Measurements from ENCODE around the gene TCF7L1. TPM values are rescaled to one million over a fixed set of nuclear protein-coding genes. Genes with fewer than 3 reads are reported as not detected.

Gene TCF7L1
- total RNA-seq, 2 experiments from 2014 or later = not detected

- Histone ChIP-seq H3K27ac (ENCODE audit: low read depth in 1 of 2, low read length in 2 of 2) (no peak overlapping the region), H3K36me3 (ENCODE audit: insufficient read depth, low read length) (no peaks in the 10 kb centered on the region), H3K4me1 (ENCODE audit: insufficient read depth, low read length) (no peaks in the 10 kb centered on the region), H3K27me3 (ENCODE audit: control insufficient read depth in 1 of 2, insufficient read depth in 2 of 2, low read length in 2 of 2) (no peaks in the 10 kb centered on the region), H3K4me3 (ENCODE audit: low read length) (no peak overlapping the region), H3K9me3 (ENCODE audit: control insufficient read depth in 1 of 2, insufficient read depth in 1 of 2, low read length in 2 of 2) (no peaks in the 10 kb centered on the region)
- H3K9me3 Mint-ChIP-seq = no peaks in the 10 kb centered on the region
- H3K4me1 Mint-ChIP-seq (ENCODE audit: low read depth) = no peaks in the 10 kb centered on the region
- H3K27me3 Mint-ChIP-seq = peaks cover 54% of the 10 kb centered on the region
- no peak for DNase-seq
- intact Hi-C loops (cut with DNase I, micrococcal nuclease) = no loop called here
- TF ChIP-seq CTCF (IDR thresholded peaks at IDR 0.05) = no peak
- CTCF ChIA-PET = no interaction called here
- H3K4me3 Mint-ChIP-seq = no peak overlapping the region
- no peak for ATAC-seq (ENCODE audit: poor library complexity)
- H3K36me3 Mint-ChIP-seq (ENCODE audit: low read depth) = no peaks in the 10 kb centered on the region
- POLR2A ChIA-PET = no interaction called here
- no peak overlapping the region for H3K27ac Mint-ChIP-seq
Measured at GRCh38 chr2:85234868-85235267, 101.7 kb downstream of the TCF7L1 start.

- no peaks in the 10 kb centered on the region for H3K4me1 Mint-ChIP-seq (ENCODE audit: low read depth)
- Histone ChIP-seq H3K36me3 (ENCODE audit: insufficient read depth, low read length) (no peaks in the 10 kb centered on the region), H3K27me3 (ENCODE audit: control insufficient read depth in 1 of 2, insufficient read depth in 2 of 2, low read length in 2 of 2) (no peaks in the 10 kb centered on the region), H3K9me3 (ENCODE audit: control insufficient read depth in 1 of 2, insufficient read depth in 1 of 2, low read length in 2 of 2) (no peaks in the 10 kb centered on the region), H3K27ac (ENCODE audit: low read depth in 1 of 2, low read length in 2 of 2) (no peak overlapping the region), H3K4me3 (ENCODE audit: low read length) (no peak overlapping the region), H3K4me1 (ENCODE audit: insufficient read depth, low read length) (no peaks in the 10 kb centered on the region)
- DNase-seq (no peak), ATAC-seq (ENCODE audit: poor library complexity) (no peak)
- peaks cover 54% of the 10 kb centered on the region for H3K27me3 Mint-ChIP-seq
- H3K9me3 Mint-ChIP-seq = no peaks in the 10 kb centered on the region
- no peak overlapping the region for H3K27ac Mint-ChIP-seq
- intact Hi-C loops (cut with DNase I, micrococcal nuclease) = no loop called here
- POLR2A ChIA-PET = no interaction called here
- no peak overlapping the region for H3K4me3 Mint-ChIP-seq
- no peak for TF ChIP-seq CTCF (IDR thresholded peaks at IDR 0.05)
- CTCF ChIA-PET = no interaction called here
- H3K36me3 Mint-ChIP-seq (ENCODE audit: low read depth) = no peaks in the 10 kb centered on the region
Measured at GRCh38 chr2:85235281-85235680, 102.1 kb downstream of the TCF7L1 start.

GRCh38 chr2:85236084-85236483, 102.9 kb downstream of the TCF7L1 start:
- intact Hi-C loops (cut with DNase I, micrococcal nuclease) = no loop called here
- H3K27me3 Mint-ChIP-seq = peaks cover 56% of the 10 kb centered on the region
- no peaks in the 10 kb centered on the region for H3K9me3 Mint-ChIP-seq
- H3K4me1 Mint-ChIP-seq (ENCODE audit: low read depth) = peaks cover 4% of the 10 kb centered on the region
- POLR2A ChIA-PET = no interaction called here
- CTCF ChIA-PET = no interaction called here
- no peak for ATAC-seq (ENCODE audit: poor library complexity)
- no peak for DNase-seq
- H3K4me3 Mint-ChIP-seq = no peak overlapping the region
- H3K36me3 Mint-ChIP-seq (ENCODE audit: low read depth) = no peaks in the 10 kb centered on the region
- H3K27ac Mint-ChIP-seq = no peak overlapping the region
- H3K36me3 ChIP-seq (ENCODE audit: insufficient read depth, low read length) = no peaks in the 10 kb centered on the region
- H3K9me3 ChIP-seq (ENCODE audit: control insufficient read depth in 1 of 2, insufficient read depth in 1 of 2, low read length in 2 of 2) = no peaks in the 10 kb centered on the region
- no peak overlapping the region for H3K4me3 ChIP-seq (ENCODE audit: low read length)
- no peaks in the 10 kb centered on the region for H3K4me1 ChIP-seq (ENCODE audit: insufficient read depth, low read length)
- no peaks in the 10 kb centered on the region for H3K27me3 ChIP-seq (ENCODE audit: control insufficient read depth in 1 of 2, insufficient read depth in 2 of 2, low read length in 2 of 2)
- H3K27ac ChIP-seq (ENCODE audit: low read depth in 1 of 2, low read length in 2 of 2) = no peak overlapping the region
- TF ChIP-seq CTCF (IDR thresholded peaks at IDR 0.05) = no peak
